22Rv1 (cell line): ENCODE data around the gene APOA4.

Experiments
- ZFX ChIP-seq: fragments of 450-650 bp; IDR thresholded peaks from 2 replicates; pipeline ENCODE4 v1.6.1; 2017; ENCODE audit warnings: antibody characterized with exemption, borderline replicate concordance
- TF ChIP-seq, protein P1 (sequence below): fragments of 450-650 bp; IDR thresholded peaks from 2 replicates; pipeline ENCODE4 v1.5.1; 2017; ENCODE audit warnings: mild to moderate bottlenecking

DNA sequence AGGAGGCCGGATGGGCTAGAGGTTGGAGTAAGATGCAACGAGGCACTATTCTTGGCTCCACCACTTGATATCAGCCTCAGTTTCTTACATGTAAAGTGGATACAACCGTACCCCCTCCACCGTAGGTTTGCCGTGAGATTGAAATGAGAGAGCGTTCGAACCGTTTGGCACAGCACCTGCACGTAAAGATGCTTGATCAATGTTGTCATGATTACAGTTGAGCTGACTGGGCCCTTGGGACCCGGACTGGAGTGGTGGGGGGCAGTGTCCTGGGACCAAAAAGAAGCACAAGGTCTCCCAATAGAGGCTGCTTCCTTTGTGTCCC, 10.3 kb upstream of the APOA4 start:
- TF ChIP-seq, protein P1, sequence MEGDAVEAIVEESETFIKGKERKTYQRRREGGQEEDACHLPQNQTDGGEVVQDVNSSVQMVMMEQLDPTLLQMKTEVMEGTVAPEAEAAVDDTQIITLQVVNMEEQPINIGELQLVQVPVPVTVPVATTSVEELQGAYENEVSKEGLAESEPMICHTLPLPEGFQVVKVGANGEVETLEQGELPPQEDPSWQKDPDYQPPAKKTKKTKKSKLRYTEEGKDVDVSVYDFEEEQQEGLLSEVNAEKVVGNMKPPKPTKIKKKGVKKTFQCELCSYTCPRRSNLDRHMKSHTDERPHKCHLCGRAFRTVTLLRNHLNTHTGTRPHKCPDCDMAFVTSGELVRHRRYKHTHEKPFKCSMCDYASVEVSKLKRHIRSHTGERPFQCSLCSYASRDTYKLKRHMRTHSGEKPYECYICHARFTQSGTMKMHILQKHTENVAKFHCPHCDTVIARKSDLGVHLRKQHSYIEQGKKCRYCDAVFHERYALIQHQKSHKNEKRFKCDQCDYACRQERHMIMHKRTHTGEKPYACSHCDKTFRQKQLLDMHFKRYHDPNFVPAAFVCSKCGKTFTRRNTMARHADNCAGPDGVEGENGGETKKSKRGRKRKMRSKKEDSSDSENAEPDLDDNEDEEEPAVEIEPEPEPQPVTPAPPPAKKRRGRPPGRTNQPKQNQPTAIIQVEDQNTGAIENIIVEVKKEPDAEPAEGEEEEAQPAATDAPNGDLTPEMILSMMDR, result no peak
- no peak for TF ChIP-seq ZFX
